Trophoblast cell (in vitro differentiated cells and primary cell): ENCODE results near the gene KIFAP3.

Experiments used
- DNase-seq, 2 donors: peaks; one replicate each; pipeline ENCODE4 v3.0.0-alpha.2; 2016
- H2AFZ ChIP-seq: 2 replicates; pipeline ENCODE4 v1.6.1; 2013; ENCODE audit warnings: low read length, moderate library complexity, mild to moderate bottlenecking; ENCODE audit not compliant: insufficient read depth, poor library complexity
- H2AK5ac ChIP-seq: 2 replicates; pipeline ENCODE4 v1.6.1; 2013; ENCODE audit warnings: mild to moderate bottlenecking, low read length
- H2BK120ac ChIP-seq: 2 replicates; pipeline ENCODE4 v1.6.1; 2013; ENCODE audit warnings: low read length, mild to moderate bottlenecking, moderate library complexity; ENCODE audit not compliant: insufficient read depth, poor library complexity
- H2BK12ac ChIP-seq: 2 replicates; pipeline ENCODE4 v1.6.1; 2013; ENCODE audit warnings: mild to moderate bottlenecking, low read length, moderate library complexity
- H2BK5ac ChIP-seq: 2 replicates; pipeline ENCODE4 v1.6.1; 2013; ENCODE audit warnings: low read length, low read depth, moderate library complexity, mild to moderate bottlenecking; ENCODE audit not compliant: poor library complexity
- H3K14ac ChIP-seq: 2 replicates; pipeline ENCODE4 v1.6.1; 2013; ENCODE audit warnings: mild to moderate bottlenecking, low read length
- H3K18ac ChIP-seq: 2 replicates; pipeline ENCODE4 v1.6.1; 2013; ENCODE audit warnings: mild to moderate bottlenecking, low read length
- H3K23ac ChIP-seq: 2 replicates; pipeline ENCODE4 v1.6.1; 2013; ENCODE audit warnings: low read length
- H3K27ac ChIP-seq: 2 replicates; pipeline ENCODE4 v1.5.1; 2013; ENCODE audit warnings: low read depth, mild to moderate bottlenecking, inconsistent platforms, low read length, moderate library complexity
- H3K27me3 ChIP-seq: 2 replicates; pipeline ENCODE4 v1.6.1; 2013; ENCODE audit warnings: inconsistent platforms, mild to moderate bottlenecking, low read length, moderate library complexity; ENCODE audit not compliant: insufficient read depth
- H3K36me3 ChIP-seq, 2 experiments: 1 replicate in 1 of 2; 2 replicates in 1 of 2; pipeline ENCODE4 v1.6.1; 2013; ENCODE audit warnings: low read length in 2 of 2, mild to moderate bottlenecking in 2 of 2, moderate library complexity in 1 of 2; ENCODE audit not compliant: insufficient read depth in 2 of 2, control insufficient read depth in 1 of 2
- H3K4ac ChIP-seq: 2 replicates; pipeline ENCODE4 v1.6.1; 2013; ENCODE audit warnings: low read depth, mild to moderate bottlenecking, low read length, moderate library complexity
- H3K4me1 ChIP-seq, 2 experiments: 1 replicate in 1 of 2; 2 replicates in 1 of 2; pipeline ENCODE4 v1.6.1; 2013; ENCODE audit warnings: low read length in 2 of 2, mild to moderate bottlenecking in 2 of 2, moderate library complexity in 1 of 2; ENCODE audit not compliant: insufficient read depth in 2 of 2, control insufficient read depth in 1 of 2
- H3K4me2 ChIP-seq: 2 replicates; pipeline ENCODE4 v1.6.1; 2013; ENCODE audit warnings: inconsistent platforms, mild to moderate bottlenecking, low read length, moderate library complexity
- H3K4me3 ChIP-seq: 2 replicates; pipeline ENCODE4 v1.5.1; 2013; ENCODE audit warnings: mild to moderate bottlenecking, low read depth, low read length, inconsistent platforms
- H3K79me1 ChIP-seq: one replicate; pipeline ENCODE4 v1.6.1; 2013; ENCODE audit warnings: low read length
- H3K79me2 ChIP-seq: 2 replicates; pipeline ENCODE4 v1.6.1; 2013; ENCODE audit warnings: low read length, mild to moderate bottlenecking; ENCODE audit not compliant: control insufficient read depth, insufficient read depth, poor library complexity
- H3K9ac ChIP-seq: 2 replicates; pipeline ENCODE4 v1.6.1; 2013; ENCODE audit warnings: mild to moderate bottlenecking, low read length
- H3K9me3 ChIP-seq: 2 replicates; pipeline ENCODE4 v1.6.1; 2013; ENCODE audit warnings: low read depth, mild to moderate bottlenecking, control low read depth, inconsistent platforms, low read length; ENCODE audit not compliant: insufficient read depth
- H4K12ac ChIP-seq: 2 replicates; pipeline ENCODE4 v1.6.1; 2013; ENCODE audit warnings: low read depth, mild to moderate bottlenecking, low read length, moderate library complexity
- H4K8ac ChIP-seq: 2 replicates; pipeline ENCODE4 v1.6.1; 2013; ENCODE audit warnings: low read depth, mild to moderate bottlenecking, low read length, moderate library complexity
- H4K91ac ChIP-seq: one replicate; pipeline ENCODE4 v1.6.1; 2013; ENCODE audit warnings: low read depth, mild to moderate bottlenecking, low read length, moderate library complexity
- WGBS: extraction: QIAGEN DNeasy Blood & Tissue Kit; methylation state at CpG from one replicate; pipeline ENCODE4 v1.1.7; 2013; ENCODE audit warnings: missing lambda C conversion rate; ENCODE audit not compliant: insufficient read length, insufficient coverage; ENCODE audit errors: extremely low coverage; 5-methylcytosine and 5-hydroxymethylcytosine counted together

Gene KIFAP3

GRCh38 chr1:169941982-169942830 is 132.3 kb downstream of the KIFAP3 start:
- H2AFZ ChIP-seq = no peak overlapping the region
- peaks cover 19% of the 10 kb centered on the region for H3K79me1 ChIP-seq
- H2BK12ac ChIP-seq = no peak overlapping the region
- no peak overlapping the region for H3K9ac ChIP-seq
- H3K4me3 ChIP-seq = no peak overlapping the region
- no peak overlapping the region for H3K14ac ChIP-seq
- H3K36me3 ChIP-seq = peaks cover 11 to 13% of the 10 kb centered on the region in 2 experiments
- H3K4me2 ChIP-seq = no peak overlapping the region
- H4K12ac ChIP-seq = no peak overlapping the region
- H3K23ac ChIP-seq = no peak overlapping the region
- H2BK5ac ChIP-seq = peak overlapping the region; percentile 56
- peaks cover 8% of the 10 kb centered on the region in 2 experiments for H3K4me1 ChIP-seq
- H3K9me3 ChIP-seq = peaks cover 1% of the 10 kb centered on the region
- no peak overlapping the region for H4K8ac ChIP-seq
- WGBS = no CpG with 5 or more reads among the region's 2 CpGs
- DNase-seq = no peak
- H2BK120ac ChIP-seq = peak overlapping the region; percentile 72
- peaks cover 3% of the 10 kb centered on the region for H3K79me2 ChIP-seq
- H3K18ac ChIP-seq = no peak overlapping the region
- H3K4ac ChIP-seq = no peak overlapping the region
- peak overlapping the region; percentile 81 for H3K27ac ChIP-seq
- no peak overlapping the region for H2AK5ac ChIP-seq
- H3K27me3 ChIP-seq = no peaks in the 10 kb centered on the region
- peak overlapping the region; percentile 37 for H4K91ac ChIP-seq

DNA sequence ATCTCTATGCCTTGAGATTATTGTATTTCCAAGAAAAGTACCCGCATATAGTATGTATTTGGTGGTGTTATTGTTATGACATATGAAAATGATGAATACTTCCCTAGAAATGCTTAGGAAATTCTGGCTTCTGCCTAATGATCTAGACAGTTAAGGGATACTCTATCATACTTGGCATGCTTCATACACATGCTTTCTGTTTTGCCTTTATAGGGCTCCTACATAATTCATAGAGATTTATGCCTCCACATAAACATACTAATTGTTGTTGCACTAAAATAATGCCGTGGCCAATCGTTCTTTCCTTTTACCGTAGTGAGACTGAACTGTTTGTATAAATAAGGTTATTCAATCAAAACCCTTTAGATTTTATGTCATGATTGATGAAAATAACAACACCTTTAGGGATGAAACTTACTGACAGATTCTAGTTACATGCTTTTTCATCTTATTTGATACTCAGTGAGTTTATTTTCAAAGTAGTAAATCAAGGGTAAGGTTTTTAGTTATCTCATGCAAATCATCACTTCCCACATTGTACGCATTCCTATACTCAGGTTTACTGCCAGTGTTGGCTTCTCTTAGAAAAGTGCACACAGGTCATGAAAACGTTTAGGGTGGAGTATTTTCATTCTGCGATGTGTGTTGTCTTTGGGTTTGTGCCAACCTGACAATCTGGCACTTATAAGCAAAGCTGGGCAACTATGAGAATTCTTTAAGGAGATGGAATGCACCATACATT is 140.3 kb downstream of the KIFAP3 start:
- Histone ChIP-seq H2AK5ac (no peak overlapping the region), H3K27ac (no peak overlapping the region), H4K8ac (no peak overlapping the region), H4K12ac (no peak overlapping the region), H3K9me3 (no peaks in the 10 kb centered on the region), H3K9ac (no peak overlapping the region), H2BK120ac (no peak overlapping the region), H3K18ac (no peak overlapping the region), H3K4me3 (no peak overlapping the region), H3K14ac (no peak overlapping the region), H2AFZ (no peak overlapping the region), H3K4me2 (no peak overlapping the region), H3K27me3 (no peaks in the 10 kb centered on the region), H3K79me2 (no peaks in the 10 kb centered on the region), H3K79me1 (peaks cover 7% of the 10 kb centered on the region), H2BK5ac (no peak overlapping the region), H4K91ac (no peak overlapping the region), H3K23ac (no peak overlapping the region), H3K4me1 (peaks cover 0 to 1% of the 10 kb centered on the region in 2 experiments), H2BK12ac (no peak overlapping the region), H3K4ac (no peak overlapping the region), H3K36me3 (no peaks in the 10 kb centered on the region)
- peak in 1 of 2 donors; percentile 25 for DNase-seq
- WGBS = no CpG with 5 or more reads among the region's 7 CpGs

DNA sequence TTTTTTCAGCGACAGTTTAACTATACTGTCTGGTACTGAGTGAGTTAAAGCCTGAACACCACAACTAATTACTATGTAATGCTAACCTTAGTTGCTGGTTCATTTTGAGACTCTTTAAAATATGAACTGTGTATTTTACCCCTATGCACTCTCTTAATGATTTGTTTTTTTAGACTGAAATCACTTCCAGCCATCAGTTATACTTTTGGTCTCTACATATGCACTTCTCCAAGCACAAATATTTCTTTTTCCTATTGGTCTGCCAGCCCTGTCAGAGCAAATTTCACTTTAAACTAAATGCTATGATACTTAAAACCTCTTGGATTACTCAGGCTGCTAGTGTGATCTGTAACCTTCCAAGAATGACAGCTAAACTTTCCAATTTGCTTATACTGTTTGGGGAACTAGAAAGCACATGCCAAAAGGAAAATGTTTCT is 142.7 kb downstream of the KIFAP3 start:
- Histone ChIP-seq H3K79me1 (peaks cover 12% of the 10 kb centered on the region), H3K4ac (no peak overlapping the region), H2BK12ac (no peak overlapping the region), H2AK5ac (no peak overlapping the region), H2BK120ac (no peak overlapping the region), H4K91ac (no peak overlapping the region), H3K4me2 (no peak overlapping the region), H3K9me3 (no peaks in the 10 kb centered on the region), H2BK5ac (no peak overlapping the region), H3K36me3 (no peaks in the 10 kb centered on the region), H3K4me3 (no peak overlapping the region), H3K9ac (no peak overlapping the region), H3K79me2 (peaks cover 2% of the 10 kb centered on the region), H3K27me3 (no peaks in the 10 kb centered on the region), H3K4me1 (peaks cover 0 to 1% of the 10 kb centered on the region in 2 experiments), H3K18ac (no peak overlapping the region), H3K14ac (no peak overlapping the region), H4K12ac (no peak overlapping the region), H3K27ac (peak overlapping the region; percentile 65), H2AFZ (no peak overlapping the region), H3K23ac (no peak overlapping the region), H4K8ac (no peak overlapping the region)
- no CpG with 5 or more reads among the region's 1 CpG for WGBS
- DNase-seq = no peak

- Histone ChIP-seq H3K4me3 (no peak overlapping the region), H3K23ac (no peak overlapping the region), H2BK120ac (no peak overlapping the region), H3K14ac (no peak overlapping the region), H2BK5ac (no peak overlapping the region), H3K18ac (no peak overlapping the region), H2AFZ (no peak overlapping the region), H2BK12ac (no peak overlapping the region), H3K9me3 (no peaks in the 10 kb centered on the region), H4K12ac (no peak overlapping the region), H3K27ac (no peak overlapping the region), H3K36me3 (no peaks in the 10 kb centered on the region), H3K79me1 (peaks cover 12% of the 10 kb centered on the region), H2AK5ac (no peak overlapping the region), H3K4me2 (no peak overlapping the region), H3K4ac (no peak overlapping the region), H3K4me1 (peaks cover 0 to 1% of the 10 kb centered on the region in 2 experiments), H4K8ac (no peak overlapping the region), H3K27me3 (no peaks in the 10 kb centered on the region), H3K79me2 (peaks cover 2% of the 10 kb centered on the region), H4K91ac (no peak overlapping the region), H3K9ac (no peak overlapping the region)
- no peak for DNase-seq
- WGBS = no CpG with 5 or more reads among the region's 1 CpG
Observed at GRCh38 chr1:169929210-169929526, 145.3 kb downstream of the KIFAP3 start.
